Activated B cell treated with CpG ODN at 0.5 μM for 24 hours (primary cell): ENCODE data around the gene ACOT13. TPM values are rescaled to one million over a fixed set of nuclear protein-coding genes. Genes with fewer than 3 reads are reported as not detected.
"Not testable (repeated sequence)": the region's sequence is repeated elsewhere in the genome, so short reads cannot be mapped to it uniquely, and the experiment has no call there.

Experiments used
- ATAC-seq: fragments of 200-7000 bp; cut with Tn5 transposase; one replicate; pipeline ENCODE4 v1.10.0; 2021; ENCODE audit warnings: low read depth, mild to moderate bottlenecking, moderate library complexity
- CTCF ChIA-PET: fragments of 350-600 bp; sonication (Branson Sonifier 250); formaldehyde crosslinking; loops from one replicate; lab custom pipeline; 2021; ENCODE audit warnings: antibody characterized with exemption; lab: Charles Lee
- POLR2A ChIA-PET: fragments of 350-600 bp; sonication (Branson Sonifier 250); formaldehyde crosslinking; loops from one replicate; lab custom pipeline; 2021; ENCODE audit warnings: antibody characterized with exemption; lab: Charles Lee
- DNase-seq: peaks from one replicate; pipeline ENCODE4 v3.0.0; 2022
- H3K27ac Mint-ChIP-seq: one replicate; pipeline ENCODE4 v1.8.0; 2020; ENCODE audit warnings: mixed read lengths
- H3K27me3 Mint-ChIP-seq: one replicate; pipeline ENCODE4 v1.8.0; 2021; ENCODE audit warnings: mixed read lengths
- H3K36me3 Mint-ChIP-seq: one replicate; pipeline ENCODE4 v1.8.0; 2021; ENCODE audit warnings: low read depth, mixed read lengths
- H3K4me1 Mint-ChIP-seq: one replicate; pipeline ENCODE4 v1.8.0; 2021; ENCODE audit warnings: mixed read lengths
- H3K4me3 Mint-ChIP-seq: one replicate; pipeline ENCODE4 v1.8.0; 2020; ENCODE audit warnings: mild to moderate bottlenecking, mixed read lengths
- H3K9me3 Mint-ChIP-seq: one replicate; pipeline ENCODE4 v1.8.0; 2020; ENCODE audit warnings: mixed read lengths
- intact Hi-C: fragments of 100-400 bp; cut with micrococcal nuclease; formaldehyde crosslinking; loops from one replicate; pipeline ENCODE4 v1.15.1; 2024
- total RNA-seq: library from RNA; stranded (reverse); gene quantifications from 2 replicates; pipeline ENCODE4 v1.2.3, GENCODE V29; 2022
- TF ChIP-seq, protein P1 (sequence below): fragments of 200-600 bp; IDR thresholded peaks from one replicate; pipeline ENCODE4 v1.8.0; 2022; ENCODE audit warnings: antibody characterized with exemption, mild to moderate bottlenecking

The ACOT13 gene
- total RNA-seq, 1 donor from 2014 or later, result 13.8 TPM

DNA sequence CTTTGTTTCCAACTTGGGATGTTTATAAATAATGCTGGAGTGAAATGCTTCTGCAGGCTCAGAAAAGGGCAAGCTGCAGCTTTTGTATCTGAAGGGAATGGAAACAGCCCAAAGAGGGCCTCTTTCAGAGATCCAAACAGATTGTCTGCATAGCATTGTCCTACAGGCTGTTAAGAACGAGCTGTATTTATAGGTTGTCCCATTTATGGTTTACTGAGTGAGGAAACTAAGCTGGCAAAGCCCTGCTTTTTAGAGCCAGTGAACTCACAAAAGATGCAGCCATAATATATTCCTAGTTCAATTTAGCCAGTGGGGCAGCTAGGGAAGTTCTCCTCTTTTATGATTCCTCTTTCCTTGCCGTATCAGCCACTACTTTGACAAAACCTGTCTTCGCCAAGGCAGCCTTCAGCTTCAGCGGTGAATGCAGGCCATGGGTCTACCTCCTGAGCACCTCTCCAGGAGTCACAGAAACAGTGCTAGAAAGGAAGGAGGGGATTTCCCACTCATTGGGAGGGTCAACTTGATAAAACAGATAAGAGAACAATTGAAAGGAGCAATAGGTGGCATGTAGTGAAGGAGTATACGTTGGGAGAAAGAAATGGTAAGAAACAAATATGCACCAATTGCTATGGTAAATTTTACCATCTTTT lies 35.9 kb upstream of the ACOT13 start:
- CTCF ChIA-PET, result no interaction called here
- intact Hi-C loops, result no loop called here
- H3K27ac Mint-ChIP-seq, result no peak overlapping the region

DNA sequence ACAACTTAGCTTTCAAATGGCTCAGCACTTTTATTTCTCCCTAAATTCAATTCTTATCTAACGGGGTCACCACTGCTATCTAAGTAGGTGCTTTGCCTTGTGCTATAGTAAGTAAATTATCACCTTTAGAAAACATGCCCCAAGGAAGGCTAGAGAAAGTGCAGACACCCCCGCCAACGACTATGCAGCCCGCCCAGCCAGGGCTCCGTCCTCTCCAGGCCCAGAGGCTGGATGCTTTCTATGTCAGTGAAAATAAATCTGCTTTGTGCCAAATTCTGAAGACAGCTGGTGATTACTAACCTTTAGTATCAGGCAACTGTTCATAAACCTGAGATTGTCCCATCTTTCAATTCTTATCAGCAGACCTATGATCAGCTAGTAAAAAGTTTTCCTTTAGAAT lies 35.2 kb upstream of the ACOT13 start:
- Mint-ChIP-seq H3K36me3 (no peaks in the 10 kb centered on the region), H3K4me1 (no peaks in the 10 kb centered on the region), H3K9me3 (no peaks in the 10 kb centered on the region), H3K27me3 (peaks cover 14% of the 10 kb centered on the region), H3K27ac (no peak overlapping the region), H3K4me3 (no peak overlapping the region)
- POLR2A ChIA-PET, result no interaction called here
- TF ChIP-seq, protein P1, sequence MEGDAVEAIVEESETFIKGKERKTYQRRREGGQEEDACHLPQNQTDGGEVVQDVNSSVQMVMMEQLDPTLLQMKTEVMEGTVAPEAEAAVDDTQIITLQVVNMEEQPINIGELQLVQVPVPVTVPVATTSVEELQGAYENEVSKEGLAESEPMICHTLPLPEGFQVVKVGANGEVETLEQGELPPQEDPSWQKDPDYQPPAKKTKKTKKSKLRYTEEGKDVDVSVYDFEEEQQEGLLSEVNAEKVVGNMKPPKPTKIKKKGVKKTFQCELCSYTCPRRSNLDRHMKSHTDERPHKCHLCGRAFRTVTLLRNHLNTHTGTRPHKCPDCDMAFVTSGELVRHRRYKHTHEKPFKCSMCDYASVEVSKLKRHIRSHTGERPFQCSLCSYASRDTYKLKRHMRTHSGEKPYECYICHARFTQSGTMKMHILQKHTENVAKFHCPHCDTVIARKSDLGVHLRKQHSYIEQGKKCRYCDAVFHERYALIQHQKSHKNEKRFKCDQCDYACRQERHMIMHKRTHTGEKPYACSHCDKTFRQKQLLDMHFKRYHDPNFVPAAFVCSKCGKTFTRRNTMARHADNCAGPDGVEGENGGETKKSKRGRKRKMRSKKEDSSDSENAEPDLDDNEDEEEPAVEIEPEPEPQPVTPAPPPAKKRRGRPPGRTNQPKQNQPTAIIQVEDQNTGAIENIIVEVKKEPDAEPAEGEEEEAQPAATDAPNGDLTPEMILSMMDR, result no peak
- intact Hi-C loops, result no loop called here
- CTCF ChIA-PET, result no interaction called here
- ATAC-seq (no peak), DNase-seq (no peak)

More for the DNA sequence above, 35.9 kb upstream of the ACOT13 start:
- no peaks in the 10 kb centered on the region for H3K36me3 Mint-ChIP-seq
- no peak for ATAC-seq
- no peaks in the 10 kb centered on the region for H3K9me3 Mint-ChIP-seq
- POLR2A ChIA-PET, result no interaction called here
- DNase-seq, result no peak
- no peak overlapping the region for H3K4me3 Mint-ChIP-seq
- TF ChIP-seq, protein P1, result no peak
- peaks cover 14% of the 10 kb centered on the region for H3K27me3 Mint-ChIP-seq
- H3K4me1 Mint-ChIP-seq, result no peaks in the 10 kb centered on the region

DNA sequence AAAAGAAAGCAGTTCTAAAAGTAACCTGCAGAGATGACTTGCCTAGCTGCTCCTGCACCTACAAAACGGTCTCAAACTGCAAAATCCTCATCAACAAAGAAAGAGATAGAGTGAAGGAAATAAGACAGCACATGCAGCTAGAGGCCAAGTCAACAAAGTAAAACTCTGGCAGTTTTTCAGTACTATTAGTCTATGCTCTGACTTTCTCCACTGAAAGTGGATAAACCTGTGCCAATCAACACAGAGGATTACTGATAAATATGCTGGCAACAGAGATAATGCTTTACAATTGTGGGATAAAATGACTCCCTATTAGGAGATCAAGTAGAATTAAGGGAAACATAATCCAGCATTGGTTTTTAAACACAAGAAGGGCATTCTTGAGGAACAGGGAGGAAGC lies 34.3 kb upstream of the ACOT13 start:
- ChIA-PET POLR2A (no interaction called here), CTCF (no interaction called here)
- DNase-seq (no peak), ATAC-seq (no peak)
- Mint-ChIP-seq H3K36me3 (no peaks in the 10 kb centered on the region), H3K27ac (no peak overlapping the region), H3K27me3 (peaks cover 14% of the 10 kb centered on the region), H3K4me1 (no peaks in the 10 kb centered on the region), H3K4me3 (no peak overlapping the region), H3K9me3 (no peaks in the 10 kb centered on the region)
- TF ChIP-seq, protein P1, result no peak
- intact Hi-C loops, result no loop called here

DNA sequence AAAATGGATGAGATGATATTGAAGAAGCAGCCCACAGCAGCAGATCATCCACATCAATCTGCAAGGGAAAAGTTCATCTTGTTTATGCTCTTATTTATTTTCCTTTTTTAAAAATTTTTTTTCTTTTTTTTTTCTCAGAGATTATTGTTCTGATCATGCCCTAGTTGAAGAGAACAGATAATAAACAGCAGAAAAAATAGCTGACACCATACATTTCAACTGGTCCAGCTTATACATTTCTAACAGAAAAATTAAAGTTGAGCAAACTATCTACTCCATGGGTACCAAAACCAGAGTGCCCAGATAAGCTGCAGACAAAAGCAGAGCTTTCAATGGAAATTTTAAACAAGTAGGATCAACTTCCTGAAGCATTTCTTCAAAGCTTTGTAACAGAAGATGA lies 30.2 kb upstream of the ACOT13 start:
- Mint-ChIP-seq H3K27ac (no peak overlapping the region), H3K9me3 (peaks cover 3% of the 10 kb centered on the region), H3K27me3 (peaks cover 18% of the 10 kb centered on the region), H3K36me3 (no peaks in the 10 kb centered on the region), H3K4me3 (no peak overlapping the region), H3K4me1 (no peaks in the 10 kb centered on the region)
- intact Hi-C loops, result no loop called here
- POLR2A ChIA-PET, result no interaction called here
- CTCF ChIA-PET, result interaction anchor here (0.9 kb wide), 1 partner anchor 391 kb away, joined by 3 read pairs; no protein-coding TSS in a partner anchor
- TF ChIP-seq, protein P1, result no peak
- ATAC-seq (no peak), DNase-seq (no peak)

DNA sequence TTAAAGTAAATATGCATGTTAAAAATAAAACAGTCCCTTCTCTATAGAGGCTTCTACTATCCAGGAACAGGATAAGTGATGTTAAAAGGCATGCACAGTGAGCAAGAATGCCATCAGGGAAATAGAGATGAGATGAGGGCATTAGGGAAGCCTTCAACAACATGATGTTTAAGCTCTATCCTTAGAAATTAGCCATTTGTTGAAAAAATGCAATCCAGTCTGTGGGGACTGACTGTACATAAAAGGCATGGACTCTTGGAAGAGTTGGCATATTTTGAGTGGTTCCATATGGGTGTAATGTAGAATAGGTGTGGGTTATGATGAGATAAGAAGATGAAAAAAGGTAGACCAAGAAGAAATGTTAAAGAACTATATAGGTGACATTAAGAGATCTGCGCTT lies 26.7 kb upstream of the ACOT13 start:
- ATAC-seq (no peak), DNase-seq (no peak)
- Mint-ChIP-seq H3K36me3 (no peaks in the 10 kb centered on the region), H3K9me3 (peaks cover 3% of the 10 kb centered on the region), H3K4me3 (no peak overlapping the region), H3K27me3 (peaks cover 9% of the 10 kb centered on the region), H3K4me1 (peaks cover 1% of the 10 kb centered on the region), H3K27ac (no peak overlapping the region)
- intact Hi-C loops, result no loop called here
- POLR2A ChIA-PET, result no interaction called here
- CTCF ChIA-PET, result no interaction called here
- TF ChIP-seq, protein P1, result no peak

DNA sequence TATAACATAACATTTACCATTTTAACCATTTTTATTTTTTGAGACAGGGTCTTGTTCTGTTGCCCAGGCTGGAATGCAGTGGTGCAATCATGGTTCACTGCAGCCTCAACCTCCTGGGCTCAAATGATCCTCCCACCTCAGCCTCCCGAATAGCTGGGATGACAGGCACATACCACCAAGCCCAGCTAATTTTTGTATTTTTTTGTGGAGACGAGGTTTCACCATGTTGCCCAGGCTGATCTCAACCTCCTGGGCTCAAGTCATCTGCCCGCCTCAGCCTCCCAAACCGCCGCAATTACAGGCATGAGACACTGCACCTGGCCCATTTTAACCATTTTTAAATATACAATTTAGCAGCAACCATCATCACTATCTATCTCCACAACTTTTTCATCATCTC lies 26.2 kb upstream of the ACOT13 start:
- H3K27ac Mint-ChIP-seq, CTCF ChIA-PET, H3K9me3 Mint-ChIP-seq, POLR2A ChIA-PET, H3K36me3 Mint-ChIP-seq, H3K4me3 Mint-ChIP-seq, DNase-seq, H3K27me3 Mint-ChIP-seq, intact Hi-C loops, ATAC-seq, H3K4me1 Mint-ChIP-seq: not testable (repeated sequence)
